PFSK-1 (cell line): ENCODE results near the gene OSBPL8.

Experiments
- FOXP2 ChIP-seq: optimal IDR thresholded peaks from 2 replicates; pipeline ENCODE3; 2011; ENCODE audit warnings: borderline replicate concordance, control low read depth, inconsistent platforms; ENCODE audit not compliant: insufficient read depth; ENCODE audit errors: extremely low read length, extremely low read depth
- POLR2AphosphoS5 ChIP-seq: IDR thresholded peaks from 2 replicates; pipeline ENCODE4 v1.6.1; 2012; ENCODE audit warnings: low read depth, mild to moderate bottlenecking, control low read depth, low read length, moderate library complexity
- REST ChIP-seq, 2 experiments: IDR thresholded peaks; 2 replicates each; pipeline versions ENCODE4 v1.6.1 to v1.8.0; 2011 to 2012; ENCODE audit warnings: low read depth in 2 of 2, low read length in 2 of 2, control low read depth in 1 of 2, inconsistent platforms in 1 of 2, mild to moderate bottlenecking in 1 of 2, moderate library complexity in 1 of 2; ENCODE audit not compliant: insufficient read depth in 1 of 2
- SIN3A ChIP-seq: IDR thresholded peaks from 2 replicates; pipeline ENCODE4 v1.6.1; 2012; ENCODE audit warnings: mild to moderate bottlenecking, low read length, moderate library complexity, borderline replicate concordance; ENCODE audit not compliant: insufficient read depth
- TAF1 ChIP-seq: IDR thresholded peaks from 2 replicates; pipeline ENCODE4 v1.6.1; 2012; ENCODE audit warnings: low read length, control low read depth, borderline replicate concordance; ENCODE audit not compliant: insufficient read depth

GRCh38 chr12:76432733-76433132, 126.8 kb downstream of the OSBPL8 start:
- TF ChIP-seq TAF1 (no peak), REST (IDR thresholded peaks at IDR 0.05; ENCODE audit: insufficient read depth in 1 of 2, low read depth in 2 of 2, low read length in 2 of 2) (no peak), POLR2AphosphoS5 (no peak), FOXP2 (no peak), SIN3A (no peak)
